Measurements from ENCODE around the gene RHOF.

DNA sequence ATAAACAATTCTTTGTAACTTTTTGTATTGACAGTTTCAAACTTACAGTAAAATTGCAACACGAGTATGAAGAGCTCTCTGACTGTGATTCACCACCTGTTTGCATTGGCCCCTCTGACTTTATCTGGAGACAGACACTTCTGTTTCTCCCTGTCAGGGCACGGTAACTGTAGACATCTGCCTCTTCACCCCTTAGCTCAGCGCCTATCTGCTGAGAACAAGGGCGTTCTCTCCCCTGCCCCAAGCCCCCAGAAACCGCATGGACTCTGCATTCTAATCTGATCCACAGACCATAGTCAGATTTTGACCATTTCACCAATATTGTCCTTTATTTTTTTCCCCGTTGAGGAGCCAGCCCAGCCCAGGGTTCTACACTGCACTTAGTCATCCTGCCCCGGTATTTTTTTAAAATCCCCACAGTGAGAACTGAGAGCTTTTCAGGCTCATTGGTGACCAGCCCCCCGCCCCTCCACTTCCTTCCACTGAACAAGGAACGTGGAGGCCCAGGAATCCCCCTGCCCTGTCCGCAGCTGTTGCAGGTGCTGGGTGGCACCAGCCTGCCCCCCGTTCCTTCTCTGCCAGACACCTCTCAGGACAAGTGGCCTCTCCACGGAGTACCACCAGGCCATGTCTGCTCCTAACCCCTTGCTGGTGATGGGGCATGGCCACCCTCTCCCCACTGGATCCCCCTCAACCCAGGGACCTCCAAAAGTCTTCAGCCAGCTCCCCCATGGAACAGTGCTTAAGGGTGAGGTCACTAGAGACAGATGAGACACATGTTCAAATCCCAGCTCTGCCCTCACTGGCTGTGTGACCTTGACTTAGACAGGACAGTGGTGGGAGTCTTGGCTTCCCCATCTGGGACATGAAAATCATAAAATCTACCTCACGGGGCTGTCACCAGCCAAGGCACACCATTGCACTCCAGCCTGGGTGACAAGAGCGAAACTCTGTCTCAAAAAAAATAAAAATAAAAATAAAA, 11.2 kb downstream of the RHOF start:
- TF ChIP-seq POLR2A (IDR thresholded peaks at IDR 0.05; ENCODE audit: low read depth, low read length) (no peak), POLR2AphosphoS5 (IDR thresholded peaks at IDR 0.05; ENCODE audit: low read depth, low read length) (peak; percentile 50)

All from GM12892 (cell line).